ENCODE data around the gene PIK3C2G. TPM values are rescaled to one million over a fixed set of nuclear protein-coding genes. Genes with fewer than 3 reads are reported as not detected.
"Not testable (repeated sequence)": the region's sequence is repeated elsewhere in the genome, so short reads cannot be mapped to it uniquely, and the experiment has no call there.

PIK3C2G gene
- 4.8 TPM for polyA plus RNA-seq (ENCODE audit: insufficient read length)
- long read RNA-seq, donor 1, result 0 reads
- long read RNA-seq, donor 2, result 0 reads
- long read RNA-seq, donor 3, result 0 reads
- long read RNA-seq, donor 4, result 0 reads
- long read RNA-seq, donor 5, result 0 reads
- long read RNA-seq, donor 6, result 0 reads
- long read RNA-seq, donor 7, partial matches to known transcripts, result 6 of 6 reads
- long read RNA-seq, donor 7, other reads (novel, unspliced or antisense), result 0 of 6 reads
- long read RNA-seq, donor 8, result 0 reads

GRCh38 chr12:18261273-18261672 is at the start of gene PIK3C2G:
Gene PIK3C2G (plus strand): TSS chr12:18261518. CDS start chr12:18282082, 20,564 bp downstream.
- DNase-seq, result no peak

DNA sequence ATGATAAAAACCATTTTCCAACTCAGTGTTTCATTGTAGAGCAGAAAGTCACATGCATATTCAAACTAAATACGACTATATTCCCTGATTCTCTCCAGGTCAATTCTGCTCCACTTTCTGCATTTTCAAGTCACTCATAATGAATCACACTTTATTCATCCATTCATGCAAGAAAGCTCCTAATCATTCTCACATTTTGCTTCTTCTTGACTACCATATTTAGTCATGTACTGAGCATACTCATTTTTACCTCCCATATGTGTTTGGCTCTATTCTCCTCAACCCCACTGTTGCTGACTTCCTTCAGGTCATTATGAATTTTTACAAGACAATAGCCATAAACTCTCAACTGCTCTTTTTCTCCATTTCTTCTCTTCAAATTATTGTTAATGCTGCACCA is 43.4 kb upstream of the PIK3C2G start:
- no peak for DNase-seq

DNA sequence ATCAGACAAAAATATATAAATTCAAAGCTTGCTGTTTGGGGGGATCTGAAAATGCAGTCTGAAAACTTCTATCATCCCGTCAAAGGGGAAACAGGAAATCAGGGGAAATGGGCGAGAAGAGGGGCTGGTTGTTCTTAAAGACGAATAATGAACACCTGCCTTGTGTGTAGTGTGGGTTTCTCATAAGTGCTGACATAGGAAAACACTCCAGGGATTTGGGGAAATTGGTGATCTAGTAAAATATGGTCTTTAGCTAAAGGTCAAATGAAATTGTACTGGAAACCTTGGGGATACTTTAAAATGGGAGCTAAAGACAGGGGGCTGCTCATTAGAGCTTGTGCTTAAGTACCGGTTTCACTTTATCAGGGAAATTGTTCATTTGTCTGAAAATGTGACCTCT is 39.6 kb upstream of the PIK3C2G start:
- DNase-seq, result no peak

- no peak for DNase-seq
These were observed 38.6 kb upstream of the PIK3C2G start for GRCh38 chr12:18222699-18223098.

DNA sequence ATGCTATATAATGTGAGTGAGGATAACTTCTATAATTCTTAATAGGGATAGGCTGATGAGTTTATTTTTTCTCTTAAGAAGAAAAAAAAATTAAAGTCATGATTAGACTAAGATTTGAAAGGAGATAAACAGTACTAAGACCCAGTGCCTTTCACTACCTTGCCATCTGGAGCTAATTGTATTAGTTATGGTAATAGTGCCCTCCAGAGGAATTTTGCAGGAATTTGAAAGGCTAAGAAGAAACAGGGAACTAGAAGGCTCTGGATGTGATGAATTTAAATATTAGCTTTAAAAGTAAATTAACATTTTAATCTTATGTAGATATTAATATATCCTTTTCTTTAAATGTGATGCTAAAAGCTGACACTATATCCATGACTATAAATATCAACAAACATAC is 36.6 kb upstream of the PIK3C2G start:
- peak; percentile 53 for DNase-seq

DNA sequence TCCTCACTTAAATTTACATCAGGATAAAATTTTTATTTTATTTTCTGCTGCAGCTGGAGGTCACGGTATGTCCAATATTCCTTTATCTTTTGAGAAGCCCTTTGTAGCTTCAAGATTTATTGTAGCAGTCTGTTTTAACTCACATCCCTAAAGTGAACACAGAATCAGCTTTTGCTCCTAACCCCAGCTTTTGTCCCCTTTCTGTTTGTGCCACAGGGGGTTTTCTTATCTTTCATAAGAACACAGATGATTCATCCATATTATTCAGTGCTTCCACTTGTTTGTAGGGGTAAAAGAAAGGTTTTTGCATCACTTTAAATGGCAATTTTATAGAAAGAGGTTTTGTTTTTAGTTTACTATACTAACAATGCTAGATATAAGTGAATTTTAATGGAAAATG is 21.8 kb upstream of the PIK3C2G start:
- no peak for DNase-seq

- no peak for DNase-seq
These were observed 18.8 kb upstream of the PIK3C2G start for GRCh38 chr12:18242380-18243089.

DNA sequence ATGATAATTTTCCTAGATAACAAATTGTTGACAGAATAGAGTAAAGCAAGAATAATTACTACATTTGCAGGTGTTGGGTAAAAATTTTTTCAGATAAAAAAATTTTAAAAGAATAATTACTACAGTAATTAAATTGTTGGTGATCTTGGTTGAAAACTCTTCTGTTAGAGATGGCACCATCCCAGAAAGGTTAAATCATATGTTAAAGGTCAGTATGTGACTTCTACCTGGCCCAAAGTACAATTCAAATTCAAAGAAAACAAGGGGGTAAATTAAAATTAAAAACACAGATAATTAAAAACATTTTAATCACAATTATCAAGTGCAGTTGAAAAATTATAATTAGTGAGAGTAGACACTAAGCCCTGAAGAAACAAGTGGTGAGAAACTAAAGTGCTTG is 18.1 kb upstream of the PIK3C2G start:
- no peak for DNase-seq

GRCh38 chr12:18246066-18246465 is 15.3 kb upstream of the PIK3C2G start:
- DNase-seq, result no peak

GRCh38 chr12:18250313-18250916 is 10.9 kb upstream of the PIK3C2G start:
- DNase-seq, result peak; percentile 82

GRCh38 chr12:18254081-18254480 is 7.2 kb upstream of the PIK3C2G start:
- DNase-seq, result no peak

- DNase-seq, result not testable (repeated sequence)
These were observed 6.3 kb upstream of the PIK3C2G start for GRCh38 chr12:18255004-18255403.

GRCh38 chr12:18257251-18257650 is 4.1 kb upstream of the PIK3C2G start:
- DNase-seq, result no peak

- no peak for DNase-seq
These were observed 2.4 kb upstream of the PIK3C2G start for GRCh38 chr12:18258929-18259328.

DNA sequence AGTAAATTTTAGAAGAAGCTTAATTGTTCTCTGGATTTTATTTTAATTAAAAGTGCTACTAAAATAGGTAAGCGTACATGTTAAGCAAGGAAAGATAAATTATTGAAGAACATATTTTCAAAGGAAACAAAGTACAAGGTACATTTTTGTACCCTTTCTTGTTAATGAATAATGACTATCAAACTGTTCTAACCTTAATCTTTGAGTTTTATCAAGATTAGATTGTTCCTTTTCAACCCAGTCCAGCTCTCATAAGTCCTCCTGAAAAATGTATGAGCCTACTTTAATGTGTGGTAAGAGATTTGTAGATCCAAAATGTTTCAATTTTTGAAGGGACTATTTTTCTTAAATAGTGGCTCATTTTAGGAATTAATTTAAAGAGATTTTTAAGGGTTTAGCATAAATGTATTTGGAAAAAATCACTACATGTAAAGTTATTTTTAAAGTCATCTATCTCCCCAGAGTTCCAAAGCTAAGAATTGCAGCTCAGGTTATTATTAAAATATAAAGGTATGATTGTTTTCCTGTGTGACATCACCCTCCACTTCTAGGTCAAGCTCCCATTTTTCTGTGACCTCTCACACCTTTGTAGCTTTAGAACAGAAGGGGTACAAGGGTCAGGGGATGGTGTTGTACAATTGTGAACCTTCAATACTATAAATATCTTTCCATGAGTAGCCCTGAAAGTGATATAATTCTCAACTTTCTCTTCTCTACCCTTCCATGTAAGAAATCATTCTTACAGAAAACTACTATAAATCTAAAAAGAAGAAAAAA is 1.2 kb upstream of the PIK3C2G start:
- DNase-seq, result no peak

- DNase-seq, result no peak
These were observed 588 bp downstream of the PIK3C2G start for GRCh38 chr12:18261906-18262305.

DNA sequence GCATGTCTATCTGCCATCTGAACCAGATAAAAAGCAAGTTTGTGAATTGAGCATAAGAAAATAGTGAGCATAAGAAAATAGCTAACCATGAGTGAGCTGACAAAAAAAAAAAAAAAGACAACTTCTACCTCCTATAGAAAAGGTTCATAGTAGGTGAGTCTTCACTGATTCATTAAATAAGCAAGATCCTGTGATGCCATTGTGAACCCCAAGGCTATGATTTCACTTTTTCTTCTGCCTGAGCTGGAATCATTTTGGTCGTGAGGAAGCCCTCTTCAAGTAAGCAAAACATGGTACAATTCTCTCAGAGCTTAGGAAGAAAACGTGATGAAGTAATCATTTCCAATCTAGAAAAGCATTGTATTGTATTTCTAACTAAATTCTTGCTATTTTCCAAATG is 1.2 kb downstream of the PIK3C2G start:
- DNase-seq, result no peak

DNA sequence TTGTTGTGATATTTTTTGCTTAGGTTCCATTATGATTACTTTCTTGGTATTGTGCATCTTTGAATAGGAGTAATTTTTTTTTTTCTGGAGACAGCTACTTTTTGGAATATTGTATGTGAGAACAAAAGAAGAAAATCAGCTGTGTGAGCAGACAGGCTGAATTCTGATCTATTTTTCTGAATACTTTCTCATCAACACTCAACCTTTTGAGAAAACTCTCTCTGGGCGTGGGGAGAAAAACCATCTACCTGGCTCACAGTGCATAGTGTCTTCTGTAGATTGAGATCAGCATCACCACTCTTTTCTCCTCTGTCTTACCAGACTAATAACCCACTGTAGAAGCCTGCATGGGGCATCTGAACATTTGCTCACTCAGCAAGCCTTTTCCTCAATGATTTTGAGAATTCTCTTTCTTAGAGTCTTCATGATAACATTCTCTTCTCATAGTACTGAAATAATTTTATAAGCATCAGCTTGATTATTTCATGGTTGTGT is 3.3 kb downstream of the PIK3C2G start:
- DNase-seq, result no peak

- DNase-seq, result no peak
These were observed 6.2 kb downstream of the PIK3C2G start for GRCh38 chr12:18267427-18268099.

GRCh38 chr12:18270958-18271460 is 9.7 kb downstream of the PIK3C2G start:
- no peak for DNase-seq

DNA sequence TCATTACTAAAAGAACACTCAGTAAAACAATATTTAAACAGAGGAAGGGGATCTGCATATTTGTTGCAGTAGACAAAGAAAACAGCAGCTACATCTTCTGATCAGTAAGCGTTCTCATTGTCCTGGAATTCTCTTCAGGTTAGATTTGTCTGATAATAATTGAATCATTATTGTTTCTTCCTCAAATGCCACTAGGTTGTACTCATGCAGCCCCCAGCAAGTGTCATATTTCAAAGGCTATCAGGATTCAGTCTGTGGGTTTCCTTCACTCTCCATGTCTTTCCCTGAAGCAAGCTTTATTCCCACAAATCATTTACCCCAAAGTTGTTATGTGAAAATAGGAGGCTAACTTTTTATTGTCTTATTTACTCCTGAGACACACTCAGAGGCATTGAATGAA is 14.7 kb downstream of the PIK3C2G start:
- DNase-seq, result no peak

DNA sequence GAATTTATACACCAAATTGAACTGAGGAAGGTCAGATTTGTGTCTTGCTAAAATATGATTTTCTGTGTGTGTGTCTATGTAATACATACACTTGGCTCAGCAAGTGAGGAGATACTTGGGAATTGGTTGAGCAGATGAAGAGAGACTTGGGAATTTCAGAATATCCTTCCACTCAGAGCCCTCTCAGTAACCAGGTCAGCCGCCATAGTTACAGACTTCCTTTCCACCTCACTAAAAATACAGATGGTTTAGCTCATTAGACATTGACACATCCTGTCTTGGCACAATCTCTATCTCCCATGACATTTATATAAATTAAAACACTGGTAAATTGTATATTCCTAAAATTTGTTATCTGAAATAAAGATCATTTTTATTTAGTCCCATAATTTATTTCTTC is 15.9 kb downstream of the PIK3C2G start:
- DNase-seq, result no peak
